ENCODE measurements around the gene FCRL6.

Gene FCRL6

DNA sequence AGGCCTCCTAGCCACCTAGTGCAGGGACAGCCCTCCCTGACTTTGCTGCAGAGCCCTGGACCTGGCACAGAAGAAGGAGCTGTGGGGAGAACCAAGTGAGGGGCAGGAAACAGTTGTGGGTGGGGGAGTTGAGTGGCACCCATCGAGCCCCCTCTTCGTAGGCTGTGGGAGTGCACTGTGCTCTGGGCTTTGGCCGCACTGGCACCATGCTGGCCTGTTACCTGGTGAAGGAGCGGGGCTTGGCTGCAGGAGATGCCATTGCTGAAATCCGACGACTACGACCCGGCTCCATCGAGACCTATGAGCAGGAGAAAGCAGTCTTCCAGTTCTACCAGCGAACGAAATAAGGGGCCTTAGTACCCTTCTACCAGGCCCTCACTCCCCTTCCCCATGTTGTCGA is 20.2 kb upstream of the FCRL6 start:
- no peak overlapping the region for H3K27ac ChIP-seq (ENCODE audit: low read depth, low read length)
- no peaks in the 10 kb centered on the region for H3K9me2 ChIP-seq (replicated peaks; ENCODE audit: control insufficient read depth, low read length)
- H3K9me3 ChIP-seq (ENCODE audit: control insufficient read depth, insufficient read depth, low read length), result no peaks in the 10 kb centered on the region
- H3K4me3 ChIP-seq (ENCODE audit: low read length), result no peak overlapping the region
- H3K36me3 ChIP-seq (ENCODE audit: control insufficient read depth, low read length), result no peaks in the 10 kb centered on the region
- H3F3A ChIP-seq (ENCODE audit: control insufficient read depth, insufficient read depth), result no peaks in the 10 kb centered on the region
- H4K20me1 ChIP-seq (ENCODE audit: control insufficient read depth, insufficient read depth, low read depth, low read length), result no peaks in the 10 kb centered on the region
- H3K27me3 ChIP-seq (ENCODE audit: control insufficient read depth, low read length), result no peaks in the 10 kb centered on the region
- no peaks in the 10 kb centered on the region for H3K79me2 ChIP-seq (ENCODE audit: control insufficient read depth, low read length)
- TF ChIP-seq EZH2phosphoT487 (IDR thresholded peaks at IDR 0.05; ENCODE audit: borderline replicate concordance, low read length), result no peak
- no peak for TF ChIP-seq CTCF (IDR thresholded peaks at IDR 0.05; ENCODE audit: low read depth, low read length, poor library complexity, severe bottlenecking)
- H3K4me2 ChIP-seq (ENCODE audit: low read length), result no peak overlapping the region
- H3K4me1 ChIP-seq (ENCODE audit: control insufficient read depth, low read length), result no peaks in the 10 kb centered on the region

DNA sequence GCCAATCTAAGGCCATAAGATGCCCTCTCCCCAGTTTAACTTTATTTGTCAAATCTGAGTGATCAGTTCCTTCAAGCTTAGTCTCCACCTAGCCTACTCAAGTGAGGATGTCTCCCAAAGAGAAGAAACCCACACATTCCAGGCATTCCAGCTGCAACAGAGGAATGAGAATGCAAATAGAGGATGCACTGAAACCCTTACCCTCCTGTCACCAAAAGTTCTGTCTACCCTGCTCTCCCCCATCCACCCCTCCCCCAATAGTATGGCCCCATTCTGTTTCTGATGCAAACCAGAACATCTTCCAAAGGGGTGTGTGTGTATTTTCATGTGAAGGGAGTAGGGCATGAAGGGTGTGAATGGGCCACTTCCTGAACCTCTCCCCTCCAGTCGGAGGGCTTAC is 18.4 kb upstream of the FCRL6 start:
- Histone ChIP-seq H3K9me2 (replicated peaks; ENCODE audit: control insufficient read depth, low read length) (no peaks in the 10 kb centered on the region), H4K20me1 (ENCODE audit: control insufficient read depth, insufficient read depth, low read depth, low read length) (no peaks in the 10 kb centered on the region), H3K4me2 (ENCODE audit: low read length) (no peak overlapping the region), H3K79me2 (ENCODE audit: control insufficient read depth, low read length) (no peaks in the 10 kb centered on the region), H3K9me3 (ENCODE audit: control insufficient read depth, insufficient read depth, low read length) (no peaks in the 10 kb centered on the region), H3K27ac (ENCODE audit: low read depth, low read length) (no peak overlapping the region), H3K4me1 (ENCODE audit: control insufficient read depth, low read length) (no peaks in the 10 kb centered on the region), H3K4me3 (ENCODE audit: low read length) (no peak overlapping the region), H3F3A (ENCODE audit: control insufficient read depth, insufficient read depth) (no peaks in the 10 kb centered on the region), H3K36me3 (ENCODE audit: control insufficient read depth, low read length) (no peaks in the 10 kb centered on the region), H3K27me3 (ENCODE audit: control insufficient read depth, low read length) (no peaks in the 10 kb centered on the region)
- TF ChIP-seq EZH2phosphoT487 (IDR thresholded peaks at IDR 0.05; ENCODE audit: borderline replicate concordance, low read length) (no peak), CTCF (IDR thresholded peaks at IDR 0.05; ENCODE audit: low read depth, low read length, poor library complexity, severe bottlenecking) (no peak)

DNA sequence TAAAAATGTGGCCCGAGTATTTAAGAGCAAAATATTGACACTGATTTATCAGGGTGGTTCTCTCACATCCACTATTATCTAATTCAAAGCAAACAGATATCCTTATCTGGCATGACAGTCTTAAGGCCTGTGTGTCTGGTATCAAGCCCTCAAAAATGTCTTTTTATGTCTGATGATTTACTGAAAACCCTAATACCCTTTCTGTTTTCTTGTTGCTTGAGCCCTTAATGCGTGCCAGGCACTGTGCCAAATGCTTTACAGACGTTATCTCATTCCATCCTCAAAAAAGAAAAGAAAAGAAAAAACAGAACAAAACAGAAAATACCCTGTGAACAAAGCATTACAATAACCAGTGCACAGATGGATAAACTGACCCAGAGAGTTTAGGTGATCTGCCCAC is 15.7 kb upstream of the FCRL6 start:
- Histone ChIP-seq H3K27ac (ENCODE audit: low read depth, low read length) (no peak overlapping the region), H4K20me1 (ENCODE audit: control insufficient read depth, insufficient read depth, low read depth, low read length) (no peaks in the 10 kb centered on the region), H3K4me2 (ENCODE audit: low read length) (no peak overlapping the region), H3K4me3 (ENCODE audit: low read length) (no peak overlapping the region), H3K9me2 (replicated peaks; ENCODE audit: control insufficient read depth, low read length) (no peaks in the 10 kb centered on the region), H3F3A (ENCODE audit: control insufficient read depth, insufficient read depth) (no peaks in the 10 kb centered on the region), H3K27me3 (ENCODE audit: control insufficient read depth, low read length) (no peaks in the 10 kb centered on the region), H3K4me1 (ENCODE audit: control insufficient read depth, low read length) (no peaks in the 10 kb centered on the region), H3K9me3 (ENCODE audit: control insufficient read depth, insufficient read depth, low read length) (no peaks in the 10 kb centered on the region), H3K36me3 (ENCODE audit: control insufficient read depth, low read length) (no peaks in the 10 kb centered on the region), H3K79me2 (ENCODE audit: control insufficient read depth, low read length) (no peaks in the 10 kb centered on the region)
- TF ChIP-seq CTCF (IDR thresholded peaks at IDR 0.05; ENCODE audit: low read depth, low read length, poor library complexity, severe bottlenecking) (no peak), EZH2phosphoT487 (IDR thresholded peaks at IDR 0.05; ENCODE audit: borderline replicate concordance, low read length) (no peak)

DNA sequence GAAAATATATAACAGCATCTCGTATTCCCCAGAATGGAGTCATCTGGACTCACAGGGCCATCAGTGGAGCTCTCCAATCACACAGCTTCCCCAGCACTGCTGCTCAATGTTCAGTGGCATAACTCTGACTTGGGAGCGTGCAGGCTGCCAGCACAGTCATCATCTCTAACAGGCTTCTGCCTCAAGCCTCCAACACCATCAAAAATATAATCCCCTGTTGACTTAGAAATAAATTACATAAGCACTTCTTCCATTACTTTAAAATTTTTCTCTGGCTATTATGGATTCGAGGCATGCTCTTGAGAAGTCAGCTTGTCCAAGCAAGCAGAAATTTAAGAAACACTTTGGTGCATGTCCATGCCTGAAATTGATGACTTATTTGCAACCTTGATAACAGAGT is 15.2 kb upstream of the FCRL6 start:
- no peaks in the 10 kb centered on the region for H3F3A ChIP-seq (ENCODE audit: control insufficient read depth, insufficient read depth)
- H3K79me2 ChIP-seq (ENCODE audit: control insufficient read depth, low read length), result no peaks in the 10 kb centered on the region
- no peaks in the 10 kb centered on the region for H3K4me1 ChIP-seq (ENCODE audit: control insufficient read depth, low read length)
- H3K27ac ChIP-seq (ENCODE audit: low read depth, low read length), result no peak overlapping the region
- no peak overlapping the region for H3K4me2 ChIP-seq (ENCODE audit: low read length)
- H3K4me3 ChIP-seq (ENCODE audit: low read length), result no peak overlapping the region
- no peaks in the 10 kb centered on the region for H3K27me3 ChIP-seq (ENCODE audit: control insufficient read depth, low read length)
- H3K9me2 ChIP-seq (replicated peaks; ENCODE audit: control insufficient read depth, low read length), result no peaks in the 10 kb centered on the region
- no peaks in the 10 kb centered on the region for H3K36me3 ChIP-seq (ENCODE audit: control insufficient read depth, low read length)
- no peaks in the 10 kb centered on the region for H4K20me1 ChIP-seq (ENCODE audit: control insufficient read depth, insufficient read depth, low read depth, low read length)
- no peaks in the 10 kb centered on the region for H3K9me3 ChIP-seq (ENCODE audit: control insufficient read depth, insufficient read depth, low read length)
- TF ChIP-seq EZH2phosphoT487 (IDR thresholded peaks at IDR 0.05; ENCODE audit: borderline replicate concordance, low read length) (no peak), CTCF (IDR thresholded peaks at IDR 0.05; ENCODE audit: low read depth, low read length, poor library complexity, severe bottlenecking) (no peak)
